MM.1S (cell line): Measurements from ENCODE around the gene PPP1R3G.

Source experiments
- DNase-seq: peaks from one replicate; pipeline ENCODE4 v3.0.0-alpha.2; 2015
- H2AFZ ChIP-seq: fragments of 300-600 bp; sonication (generic); 2 replicates; pipeline ENCODE4 v1.6.0; 2016; ENCODE audit warnings: antibody characterized with exemption, low read length
- H3F3A ChIP-seq: fragments of 300-600 bp; sonication (generic); 2 replicates; pipeline ENCODE4 v1.6.1; 2016; ENCODE audit warnings: mild to moderate bottlenecking, antibody characterized with exemption, low read length, moderate library complexity, mixed read lengths; ENCODE audit not compliant: insufficient read depth
- H3K27ac ChIP-seq: fragments of 300-600 bp; sonication (generic); 2 replicates; pipeline ENCODE4 v1.5.1; 2016; ENCODE audit warnings: mild to moderate bottlenecking, low read length
- H3K27me3 ChIP-seq: fragments of 300-600 bp; sonication (generic); replicated peaks from 2 replicates; pipeline ENCODE4 v1.6.0; 2016; ENCODE audit warnings: low read length; ENCODE audit not compliant: insufficient read depth
- H3K36me3 ChIP-seq: fragments of 300-600 bp; sonication (generic); replicated peaks from 2 replicates; pipeline ENCODE4 v1.6.1; 2016; ENCODE audit warnings: mild to moderate bottlenecking, low read length, mixed read lengths; ENCODE audit not compliant: insufficient read depth
- H3K4me1 ChIP-seq: fragments of 300-600 bp; sonication (generic); 2 replicates; pipeline ENCODE4 v1.6.1; 2016; ENCODE audit warnings: low read length, mixed read lengths
- H3K4me2 ChIP-seq: fragments of 300-600 bp; sonication (generic); 2 replicates; pipeline ENCODE4 v1.6.0; 2016; ENCODE audit warnings: low read depth, low read length
- H3K4me3 ChIP-seq: fragments of 300-600 bp; sonication (generic); 2 replicates; pipeline ENCODE4 v1.5.1; 2016; ENCODE audit warnings: low read length, mixed read lengths
- H3K79me2 ChIP-seq: fragments of 300-600 bp; sonication (generic); 2 replicates; pipeline ENCODE4 v1.6.1; 2016; ENCODE audit warnings: mixed run types, low read length, mixed read lengths
- H3K9ac ChIP-seq: fragments of 300-600 bp; sonication (generic); 2 replicates; pipeline ENCODE4 v1.6.1; 2016; ENCODE audit warnings: low read length, mixed read lengths
- H3K9me2 ChIP-seq: fragments of 300-600 bp; sonication (generic); replicated peaks from 2 replicates; pipeline ENCODE4 v1.6.1; 2016; ENCODE audit warnings: mild to moderate bottlenecking, low read length, mixed read lengths; ENCODE audit not compliant: insufficient read depth
- H3K9me3 ChIP-seq: fragments of 300-600 bp; sonication (generic); replicated peaks from 2 replicates; pipeline ENCODE4 v1.6.1; 2016; ENCODE audit warnings: mild to moderate bottlenecking, low read length, mixed read lengths; ENCODE audit not compliant: insufficient read depth
- H4K20me1 ChIP-seq: fragments of 300-600 bp; sonication (generic); 2 replicates; pipeline ENCODE4 v1.6.1; 2016; ENCODE audit warnings: mild to moderate bottlenecking, low read length, moderate library complexity, mixed read lengths; ENCODE audit not compliant: insufficient read depth
- CTCF ChIP-seq: fragments of 300-600 bp; sonication (generic); IDR thresholded peaks from 2 replicates; pipeline ENCODE4 v1.5.1; 2016; ENCODE audit warnings: antibody characterized with exemption, low read length, mixed read lengths
- EZH2 ChIP-seq: fragments of 300-600 bp; sonication (generic); optimal IDR thresholded peaks from 2 replicates; pipeline ENCODE3; 2017; ENCODE audit warnings: low read depth, mild to moderate bottlenecking, antibody characterized with exemption, low read length, mixed read lengths
- EZH2phosphoT487 ChIP-seq: fragments of 300-600 bp; sonication (generic); IDR thresholded peaks from 2 replicates; pipeline ENCODE4 v1.6.1; 2018; ENCODE audit warnings: antibody characterized with exemption, low read length

PPP1R3G gene

GRCh38 chr6:5088780-5089179 is 3.6 kb downstream of the PPP1R3G start:
- H3K9me2 ChIP-seq, result no peaks in the 10 kb centered on the region
- H3K36me3 ChIP-seq, result no peaks in the 10 kb centered on the region
- peaks cover 5% of the 10 kb centered on the region; the same call in 1 of the 2 replicates for H3K4me1 ChIP-seq
- no peaks in the 10 kb centered on the region for H3F3A ChIP-seq
- no peak overlapping the region for H3K4me3 ChIP-seq
- H4K20me1 ChIP-seq, result no peaks in the 10 kb centered on the region
- H3K9ac ChIP-seq, result no peak overlapping the region
- no peak overlapping the region for H3K4me2 ChIP-seq
- no peak overlapping the region for H2AFZ ChIP-seq
- TF ChIP-seq EZH2 (no peak), CTCF (no peak), EZH2phosphoT487 (no peak)
- DNase-seq, result no peak
- no peaks in the 10 kb centered on the region for H3K79me2 ChIP-seq
- no peak overlapping the region for H3K27ac ChIP-seq
- no peaks in the 10 kb centered on the region for H3K9me3 ChIP-seq
- no peaks in the 10 kb centered on the region for H3K27me3 ChIP-seq

- Histone ChIP-seq H3F3A (no peaks in the 10 kb centered on the region), H3K9me2 (no peaks in the 10 kb centered on the region), H3K4me1 (peaks cover 10% of the 10 kb centered on the region), H3K9ac (no peak overlapping the region), H4K20me1 (no peaks in the 10 kb centered on the region), H3K4me2 (no peak overlapping the region), H3K4me3 (no peak overlapping the region), H3K27ac (no peak overlapping the region), H3K79me2 (no peaks in the 10 kb centered on the region), H3K27me3 (no peaks in the 10 kb centered on the region), H2AFZ (no peak overlapping the region), H3K9me3 (no peaks in the 10 kb centered on the region), H3K36me3 (no peaks in the 10 kb centered on the region)
- TF ChIP-seq EZH2 (no peak), EZH2phosphoT487 (no peak), CTCF (no peak)
- no peak for DNase-seq
Measured at GRCh38 chr6:5089481-5090438, 4.6 kb downstream of the PPP1R3G start.

- no peak for DNase-seq
Measured at GRCh38 chr6:5090603-5091002, 5.5 kb downstream of the PPP1R3G start.

More at GRCh38 chr6:5090603-5091002, 5.5 kb downstream of the PPP1R3G start:
- H3K4me1 ChIP-seq, result peaks cover 10% of the 10 kb centered on the region
- no peak for TF ChIP-seq EZH2
- no peaks in the 10 kb centered on the region for H3F3A ChIP-seq
- H3K27me3 ChIP-seq, result no peaks in the 10 kb centered on the region
- no peaks in the 10 kb centered on the region for H3K9me2 ChIP-seq
- H3K27ac ChIP-seq, result no peak overlapping the region
- H3K4me3 ChIP-seq, result no peak overlapping the region
- H3K9me3 ChIP-seq, result no peaks in the 10 kb centered on the region
- no peaks in the 10 kb centered on the region for H3K79me2 ChIP-seq
- no peak overlapping the region for H2AFZ ChIP-seq
- H4K20me1 ChIP-seq, result no peaks in the 10 kb centered on the region
- H3K9ac ChIP-seq, result no peak overlapping the region
- H3K4me2 ChIP-seq, result no peak overlapping the region
- no peaks in the 10 kb centered on the region for H3K36me3 ChIP-seq
